Stomach (tissue), 4 donors: ENCODE results near the gene LYZL1.

ENCODE experiments used
- CTCF ChIP-seq, 7 experiments: fragments of 450-650 bp in 4 of 7; fragments of 200-600 bp in 3 of 7; sonication (generic) in 3 of 7; IDR thresholded peaks; one replicate each; pipeline ENCODE4 v1.5.1; 2016 to 2019; ENCODE audit warnings: antibody characterized with exemption in 7 of 7, control low read depth in 2 of 7, mild to moderate bottlenecking in 1 of 7
- EP300 ChIP-seq: sonication (generic); formaldehyde crosslinking; IDR thresholded peaks from one replicate; pipeline ENCODE4 v1.6.1; 2017; ENCODE audit warnings: antibody characterized with exemption
- POLR2A ChIP-seq, 4 donors: fragments of 450-650 bp; IDR thresholded peaks; one replicate each; pipeline ENCODE4 v1.6.1; 2016; ENCODE audit warnings: antibody characterized with exemption in 4 of 4, control low read depth in 2 of 4, mild to moderate bottlenecking in 1 of 4, moderate library complexity in 1 of 4

- TF ChIP-seq CTCF (IDR thresholded peaks at IDR 0.05) (no peak), POLR2A (IDR thresholded peaks at IDR 0.05) (no peak), EP300 (no peak)
Observed at GRCh38 chr10:29263506-29263905, 25.4 kb upstream of the LYZL1 start.
